ENCODE data around the gene NEDD8.

The NEDD8 gene

DNA sequence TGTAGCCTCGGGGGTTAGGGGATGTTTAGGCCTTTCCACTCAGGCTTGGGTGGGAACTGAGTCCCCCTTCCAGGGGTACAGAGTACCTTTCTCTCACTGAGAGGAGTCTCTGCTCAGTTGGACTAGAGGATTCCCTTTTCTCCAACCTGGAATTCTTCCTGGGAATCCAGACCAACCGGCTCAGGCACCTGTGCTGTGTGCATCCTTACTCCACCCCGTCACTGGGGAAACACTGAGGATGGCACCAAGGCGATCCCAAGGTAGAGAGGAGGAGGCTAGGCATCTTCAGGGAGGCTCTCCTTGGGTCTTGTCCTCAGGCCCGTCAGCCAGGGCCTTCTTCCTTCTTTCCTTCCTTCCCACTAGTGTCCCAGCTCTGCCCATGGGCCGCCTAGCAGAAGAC, 31.7 kb upstream of the NEDD8 start:
- no peaks in the 10 kb centered on the region for H3K9me2 ChIP-seq (replicated peaks; ENCODE audit: control insufficient read depth, low read length)
- no peaks in the 10 kb centered on the region for H3K9me3 ChIP-seq (ENCODE audit: control insufficient read depth, insufficient read depth, low read length)
- no peaks in the 10 kb centered on the region for H3K27me3 ChIP-seq (ENCODE audit: control insufficient read depth, low read length)
- H3K4me2 ChIP-seq (ENCODE audit: low read length), result no peak overlapping the region
- no peaks in the 10 kb centered on the region for H4K20me1 ChIP-seq (ENCODE audit: control insufficient read depth, insufficient read depth, low read depth, low read length)
- no peaks in the 10 kb centered on the region for H3K36me3 ChIP-seq (ENCODE audit: control insufficient read depth, low read length)
- no peaks in the 10 kb centered on the region for H3K4me1 ChIP-seq (ENCODE audit: control insufficient read depth, low read length)
- no peak overlapping the region for H3K27ac ChIP-seq (ENCODE audit: low read depth, low read length)
- TF ChIP-seq CTCF (IDR thresholded peaks at IDR 0.05; ENCODE audit: low read depth, low read length, poor library complexity, severe bottlenecking), result no peak
- no peak for TF ChIP-seq EZH2phosphoT487 (IDR thresholded peaks at IDR 0.05; ENCODE audit: borderline replicate concordance, low read length)
- H3K4me3 ChIP-seq (ENCODE audit: low read length), result no peak overlapping the region
- no peaks in the 10 kb centered on the region for H3K79me2 ChIP-seq (ENCODE audit: control insufficient read depth, low read length)
- no peaks in the 10 kb centered on the region for H3F3A ChIP-seq (ENCODE audit: control insufficient read depth, insufficient read depth)

DNA sequence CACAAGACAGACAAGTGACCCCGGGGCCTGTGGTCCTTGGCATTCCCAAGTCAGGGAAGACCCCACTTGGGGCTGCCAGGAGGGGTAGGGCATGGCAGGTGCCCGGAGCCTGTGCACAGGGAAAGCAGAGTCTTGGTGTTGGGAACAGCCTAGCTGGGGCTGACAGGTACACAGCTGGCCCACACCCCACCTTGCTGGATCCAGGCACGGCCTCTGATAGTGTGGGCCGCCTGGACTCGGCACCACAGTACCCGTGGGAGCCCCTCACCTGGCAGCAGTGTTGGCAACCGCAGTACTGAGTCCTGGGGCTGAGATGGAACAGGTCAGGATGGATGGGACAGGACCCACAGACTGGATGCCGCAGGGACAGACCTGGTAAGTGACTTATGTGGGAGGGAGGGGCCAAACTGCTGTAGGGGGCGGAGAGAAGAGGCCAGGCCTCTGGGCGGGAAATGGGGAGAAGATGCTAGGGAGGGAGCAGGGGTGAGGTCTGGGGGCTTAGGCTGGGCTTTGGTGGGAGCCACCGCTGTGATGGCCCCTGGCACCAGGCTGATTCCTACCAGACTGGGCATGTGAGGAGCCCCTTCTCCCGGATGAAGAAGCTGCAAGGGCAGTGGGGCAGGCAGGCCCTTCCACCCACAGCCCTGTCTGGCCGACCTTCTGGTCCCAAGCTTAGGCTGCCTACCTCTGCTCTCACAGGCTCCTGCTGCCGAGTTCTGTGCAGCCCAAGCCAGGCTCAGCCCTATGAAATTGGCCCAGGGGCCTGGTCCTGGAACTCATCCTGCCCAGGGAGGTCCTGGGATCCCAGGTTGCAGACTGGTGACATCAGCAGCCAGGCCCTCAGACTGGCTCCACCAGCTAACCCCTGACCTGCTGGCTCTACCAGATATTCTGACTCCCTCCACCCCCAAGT, 30.9 kb upstream of the NEDD8 start, which contains the start of gene TGM1:
TGM1 (minus strand) TSS at position 357 of the 913 bp plus-strand sequence. CDS start 825 bp downstream, outside the sequence.
- Histone ChIP-seq H3K9me3 (ENCODE audit: control insufficient read depth, insufficient read depth, low read length) (no peaks in the 10 kb centered on the region), H3F3A (ENCODE audit: control insufficient read depth, insufficient read depth) (no peaks in the 10 kb centered on the region), H3K9me2 (replicated peaks; ENCODE audit: control insufficient read depth, low read length) (no peaks in the 10 kb centered on the region), H4K20me1 (ENCODE audit: control insufficient read depth, insufficient read depth, low read depth, low read length) (no peaks in the 10 kb centered on the region), H3K27me3 (ENCODE audit: control insufficient read depth, low read length) (no peaks in the 10 kb centered on the region), H3K4me2 (ENCODE audit: low read length) (no peak within 1 kb of the TSS), H3K36me3 (ENCODE audit: control insufficient read depth, low read length) (no peaks in the 10 kb centered on the region), H3K79me2 (ENCODE audit: control insufficient read depth, low read length) (no peaks in the 10 kb centered on the region), H3K4me3 (ENCODE audit: low read length) (no peak within 1 kb of the TSS), H3K27ac (ENCODE audit: low read depth, low read length) (no peak within 1 kb of the TSS), H3K4me1 (ENCODE audit: control insufficient read depth, low read length) (no peaks in the 10 kb centered on the region)
- TF ChIP-seq EZH2phosphoT487 (IDR thresholded peaks at IDR 0.05; ENCODE audit: borderline replicate concordance, low read length) (no peak), CTCF (IDR thresholded peaks at IDR 0.05; ENCODE audit: low read depth, low read length, poor library complexity, severe bottlenecking) (no peak)

DNA sequence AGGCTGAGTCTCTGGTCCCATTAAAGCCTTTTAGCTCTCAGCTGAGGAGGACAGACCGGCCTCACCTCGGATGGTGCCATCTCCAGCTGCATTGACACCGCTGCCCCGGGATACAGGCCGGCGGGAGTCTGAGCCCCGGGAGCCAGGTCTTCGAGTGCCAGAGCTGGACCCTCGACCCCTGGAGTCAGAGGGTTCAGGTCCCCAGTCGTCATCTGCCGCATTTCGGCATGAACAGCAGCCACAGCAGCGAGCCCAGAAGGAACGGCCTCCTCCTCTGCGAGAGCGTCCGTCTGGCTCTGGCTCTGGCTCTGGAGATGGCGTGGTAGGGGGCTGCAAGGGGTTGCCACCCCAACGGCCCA, 29.8 kb upstream of the NEDD8 start:
- no peaks in the 10 kb centered on the region for H3K4me1 ChIP-seq (ENCODE audit: control insufficient read depth, low read length)
- H4K20me1 ChIP-seq (ENCODE audit: control insufficient read depth, insufficient read depth, low read depth, low read length), result no peaks in the 10 kb centered on the region
- H3K4me3 ChIP-seq (ENCODE audit: low read length), result no peak overlapping the region
- H3K36me3 ChIP-seq (ENCODE audit: control insufficient read depth, low read length), result no peaks in the 10 kb centered on the region
- TF ChIP-seq CTCF (IDR thresholded peaks at IDR 0.05; ENCODE audit: low read depth, low read length, poor library complexity, severe bottlenecking) (no peak), EZH2phosphoT487 (IDR thresholded peaks at IDR 0.05; ENCODE audit: borderline replicate concordance, low read length) (no peak)
- no peaks in the 10 kb centered on the region for H3K79me2 ChIP-seq (ENCODE audit: control insufficient read depth, low read length)
- peaks cover 3% of the 10 kb centered on the region; the same call in 1 of the 2 replicates for H3F3A ChIP-seq (ENCODE audit: control insufficient read depth, insufficient read depth)
- H3K4me2 ChIP-seq (ENCODE audit: low read length), result no peak overlapping the region
- no peaks in the 10 kb centered on the region for H3K9me2 ChIP-seq (replicated peaks; ENCODE audit: control insufficient read depth, low read length)
- H3K27me3 ChIP-seq (ENCODE audit: control insufficient read depth, low read length), result no peaks in the 10 kb centered on the region
- no peaks in the 10 kb centered on the region for H3K9me3 ChIP-seq (ENCODE audit: control insufficient read depth, insufficient read depth, low read length)
- no peak overlapping the region for H3K27ac ChIP-seq (ENCODE audit: low read depth, low read length)

Data from DOHH2 (cell line).